ENCODE results near the gene PROX1. TPM values are rescaled to one million over a fixed set of nuclear protein-coding genes. Genes with fewer than 3 reads are reported as not detected.

PROX1 gene
- total and polyA plus RNA-seq, 7 donors: 0.40 to 20.6 (median 8.3) TPM

DNA sequence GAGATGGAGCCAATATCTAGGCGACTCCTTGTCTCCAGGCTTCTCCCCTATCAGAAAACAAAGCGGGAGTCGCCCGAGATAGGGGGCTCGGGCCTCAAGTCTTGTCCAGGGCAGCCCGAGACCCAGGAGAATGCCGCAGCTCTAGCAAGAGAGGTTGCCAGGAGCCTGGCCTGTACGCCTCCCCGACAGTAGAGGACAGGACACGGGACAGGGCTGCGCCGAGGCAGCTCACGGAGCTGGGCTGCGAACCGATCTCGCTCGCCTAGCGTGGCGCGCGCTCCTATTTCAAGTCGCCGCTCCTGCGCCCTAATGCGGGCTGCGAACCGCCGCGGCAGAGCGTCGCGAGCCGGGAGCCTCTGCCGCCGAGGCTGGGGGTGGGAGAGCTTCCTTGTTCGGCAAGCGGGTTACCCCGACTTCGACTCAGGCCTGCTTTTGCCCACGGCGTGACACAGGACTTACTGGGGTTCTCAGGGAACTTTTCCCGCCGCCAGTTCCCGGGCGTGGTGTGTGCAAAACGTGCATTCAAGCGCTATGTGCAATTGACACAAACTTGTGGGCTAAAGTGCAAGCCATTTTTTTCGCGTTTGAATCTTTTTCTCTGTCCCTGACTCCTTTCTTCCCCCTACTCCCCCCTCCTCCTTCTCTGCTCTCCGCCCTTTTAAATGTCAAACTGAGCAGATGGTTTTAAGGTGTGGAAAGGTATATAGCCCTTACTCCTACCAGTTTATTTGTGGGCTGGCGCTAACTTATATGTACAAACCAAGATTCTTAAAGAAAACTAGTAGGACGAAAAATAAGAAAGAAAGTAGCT lies 2.4 kb upstream of the PROX1 start:
- Histone ChIP-seq H3K36me3 (ENCODE audit: insufficient read depth in 1 of 2, low read depth in 1 of 2) (no peaks in the 10 kb centered on the region), H3K4me3 (peak overlapping the region; percentile 4), H3K4me1 (peaks cover 16% of the 10 kb centered on the region), H3K27ac (no peak overlapping the region), H3K27me3 (ENCODE audit: insufficient read depth in 3 of 3, low read length in 2 of 3) (peaks cover 0 to 54% (median 7%) of the 10 kb centered on the region in 3 donors), H3K9me3 (no peaks in the 10 kb centered on the region)
- intact Hi-C loops (cut with DNase I): loop anchor here (5.0 to 10.0 kb wide), 4 partner anchors 42 to 741 kb away; no protein-coding TSS in a partner anchor
- TF ChIP-seq, protein P1, sequence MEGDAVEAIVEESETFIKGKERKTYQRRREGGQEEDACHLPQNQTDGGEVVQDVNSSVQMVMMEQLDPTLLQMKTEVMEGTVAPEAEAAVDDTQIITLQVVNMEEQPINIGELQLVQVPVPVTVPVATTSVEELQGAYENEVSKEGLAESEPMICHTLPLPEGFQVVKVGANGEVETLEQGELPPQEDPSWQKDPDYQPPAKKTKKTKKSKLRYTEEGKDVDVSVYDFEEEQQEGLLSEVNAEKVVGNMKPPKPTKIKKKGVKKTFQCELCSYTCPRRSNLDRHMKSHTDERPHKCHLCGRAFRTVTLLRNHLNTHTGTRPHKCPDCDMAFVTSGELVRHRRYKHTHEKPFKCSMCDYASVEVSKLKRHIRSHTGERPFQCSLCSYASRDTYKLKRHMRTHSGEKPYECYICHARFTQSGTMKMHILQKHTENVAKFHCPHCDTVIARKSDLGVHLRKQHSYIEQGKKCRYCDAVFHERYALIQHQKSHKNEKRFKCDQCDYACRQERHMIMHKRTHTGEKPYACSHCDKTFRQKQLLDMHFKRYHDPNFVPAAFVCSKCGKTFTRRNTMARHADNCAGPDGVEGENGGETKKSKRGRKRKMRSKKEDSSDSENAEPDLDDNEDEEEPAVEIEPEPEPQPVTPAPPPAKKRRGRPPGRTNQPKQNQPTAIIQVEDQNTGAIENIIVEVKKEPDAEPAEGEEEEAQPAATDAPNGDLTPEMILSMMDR (IDR thresholded peaks at IDR 0.05): no peak
- DNase-seq (no peak), ATAC-seq (no peak)
- 57 to 71% (median 69%) methylated on average over 52 of the region's 52 CpGs for WGBS, 3 donors

DNA sequence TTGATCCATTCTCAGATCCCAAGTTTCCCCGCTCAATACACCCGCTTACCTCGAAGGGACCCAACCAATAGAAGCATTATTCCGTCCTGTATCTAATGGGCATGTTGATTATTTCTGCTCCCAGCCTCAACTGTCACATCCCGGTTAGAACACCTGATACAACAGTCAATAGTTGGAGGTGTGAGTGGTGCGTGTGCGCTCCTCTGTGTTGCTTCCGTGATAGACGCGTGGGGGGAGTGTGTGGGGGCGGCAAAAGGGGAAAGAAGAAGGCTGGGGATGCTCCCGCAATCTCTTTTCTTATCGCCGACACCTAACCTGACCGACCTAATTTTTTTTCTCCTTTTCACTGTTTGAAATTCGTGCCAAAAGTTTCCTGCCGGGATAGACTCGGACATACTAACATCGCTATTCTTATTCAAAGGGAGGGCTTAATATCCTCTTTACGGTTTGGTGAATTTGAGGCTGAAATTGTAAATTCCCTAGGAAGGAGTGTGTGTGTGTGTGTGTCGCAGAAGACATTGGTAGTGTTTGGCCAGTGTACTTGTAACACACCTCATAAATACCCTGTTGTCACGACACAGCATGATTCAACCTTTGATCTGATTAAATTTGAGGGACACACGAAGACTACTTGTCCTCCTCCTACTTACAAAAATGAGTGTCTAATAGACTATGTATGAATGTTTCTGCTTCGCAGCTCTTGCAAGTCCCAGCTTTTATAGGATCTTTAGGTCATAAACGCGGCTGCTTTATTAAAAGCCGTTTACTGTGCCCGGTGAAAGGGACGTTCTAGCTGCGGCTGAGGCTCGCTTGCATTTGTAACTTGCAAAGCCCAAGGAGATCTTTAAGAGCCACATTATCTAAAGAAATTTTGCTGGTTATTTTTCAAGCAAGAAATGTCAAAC lies 1.5 kb upstream of the PROX1 start:
- Histone ChIP-seq H3K4me3 (no peak overlapping the region), H3K27me3 (ENCODE audit: insufficient read depth in 3 of 3, low read length in 2 of 3) (peaks cover 0 to 56% (median 7%) of the 10 kb centered on the region in 3 donors), H3K27ac (no peak overlapping the region), H3K4me1 (peaks cover 16% of the 10 kb centered on the region), H3K36me3 (ENCODE audit: insufficient read depth in 1 of 2, low read depth in 1 of 2) (no peaks in the 10 kb centered on the region), H3K9me3 (no peaks in the 10 kb centered on the region)
- whole genome bisulfite sequencing, 3 donors: 58 to 62% (median 58%) methylated on average over 31 of the region's 31 CpGs
- DNase-seq (no peak), ATAC-seq (no peak)
- intact Hi-C loops (cut with DNase I): loop anchor here (5.0 to 10.0 kb wide), 4 partner anchors 41 to 741 kb away; no protein-coding TSS in a partner anchor
- TF ChIP-seq, protein P1 (IDR thresholded peaks at IDR 0.05): no peak

GRCh38 chr1:213986925-213987250 lies 885 bp upstream of the PROX1 start:
- H3K27me3 ChIP-seq (ENCODE audit: insufficient read depth in 3 of 3, low read length in 2 of 3): peaks cover 0 to 55% (median 7%) of the 10 kb centered on the region in 3 donors
- H3K27ac ChIP-seq: peak overlapping the region; percentile 85
- H3K4me3 ChIP-seq: peak overlapping the region; percentile 72
- peaks cover 16% of the 10 kb centered on the region for H3K4me1 ChIP-seq
- intact Hi-C loops (cut with DNase I): loop anchor here (5.0 to 10.0 kb wide), 4 partner anchors 40 to 742 kb away; no protein-coding TSS in a partner anchor
- no peaks in the 10 kb centered on the region for H3K36me3 ChIP-seq (ENCODE audit: insufficient read depth in 1 of 2, low read depth in 1 of 2)
- ATAC-seq (no peak), DNase-seq (no peak)
- no peaks in the 10 kb centered on the region for H3K9me3 ChIP-seq
- WGBS, 3 donors: 21 to 27% (median 23%) methylated on average over 6 of the region's 6 CpGs
- TF ChIP-seq, protein P1 (IDR thresholded peaks at IDR 0.05): no peak

- intact Hi-C loops (cut with DNase I): loop anchor here (5.0 to 10.0 kb wide), 4 partner anchors 40 to 743 kb away; no protein-coding TSS in a partner anchor
- peak; percentile 53 to 89 (median 58) for ATAC-seq
- TF ChIP-seq, protein P1 (IDR thresholded peaks at IDR 0.05): no peak
Measured at GRCh38 chr1:213987422-213987926, 299 bp upstream of the PROX1 start.

More at GRCh38 chr1:213987422-213987926, 299 bp upstream of the PROX1 start:
- Histone ChIP-seq H3K27me3 (ENCODE audit: insufficient read depth in 3 of 3, low read length in 2 of 3) (peaks cover 0 to 49% (median 4%) of the 10 kb centered on the region in 3 donors), H3K4me3 (peak overlapping the region; percentile 72), H3K27ac (peak overlapping the region; percentile 85), H3K4me1 (peaks cover 16% of the 10 kb centered on the region), H3K9me3 (no peaks in the 10 kb centered on the region), H3K36me3 (ENCODE audit: insufficient read depth in 1 of 2, low read depth in 1 of 2) (no peaks in the 10 kb centered on the region)
- WGBS, 3 donors: 1% methylated on average over 31 to 35 of the region's 35 CpGs
- DNase-seq: peak; percentile 78 to 87

All from psoas muscle (tissue), 8 donors.